K562 (cell line): ENCODE data around the gene EXOC4. TPM values are rescaled to one million over a fixed set of nuclear protein-coding genes. Genes with fewer than 3 reads are reported as not detected.

Source experiments
- ATAC-seq: fragments of 200-7000 bp; cut with Tn5 transposase; 3 replicates; pipeline ENCODE4 v1.9.1; 2020; ENCODE audit warnings: moderate library complexity
- BruUV-seq: library from RNA; stranded (reverse); fragments of 400-500 nt; replicated peaks from 2 replicates; lab custom pipeline; 2021; lab: Mats Ljungman, UMichigan
- CTCF ChIA-PET: fragments of 300-600 bp; formaldehyde crosslinking; extraction: SDS; loops from one replicate; lab custom pipeline; 2021; ENCODE audit warnings: low intra/inter-chr PET ratio; lab: Yijun Ruan, JAX
- POLR2A ChIA-PET: fragments of 300-600, 350-650 bp; sonication (Branson Sonifier 250); formaldehyde crosslinking; extraction: SDS; loops from one replicate; lab custom pipeline; 2021; ENCODE audit warnings: antibody characterized with exemption, inconsistent platforms; lab: Yijun Ruan, JAX
- DNase-seq, 4 experiments: peaks; one replicate each; pipeline versions ENCODE4 v3.0.0 to v3.0.0-alpha.2; 2011 to 2018; ENCODE audit warnings: low spot score in 3 of 4, mixed read lengths in 3 of 4; ENCODE audit errors: extremely low read depth in 1 of 4
- FAIRE-seq: peaks from 2 replicates; lab custom pipeline; 2011; peaks lifted over from hg19 to GRCh38; lab: Jason Lieb, UNC
- H2AFZ ChIP-seq: 2 replicates; pipeline ENCODE4 v1.6.0; 2011; ENCODE audit warnings: low read depth, low read length, control low read depth, inconsistent platforms
- H3K27ac ChIP-seq: fragments of 200-600 bp; 3 replicates; pipeline ENCODE4 v1.8.0; 2011; ENCODE audit warnings: low read depth, mild to moderate bottlenecking, control low read depth, inconsistent platforms, low read length, moderate library complexity, mixed read lengths; ENCODE audit errors: extremely low read depth
- H3K27me3 ChIP-seq, 2 experiments: fragments of 300-600 bp in 1 of 2; 2 replicates in 1 of 2; 3 replicates in 1 of 2; pipeline versions ENCODE4 v1.6.0 to v1.8.0; 2011; ENCODE audit warnings: inconsistent platforms in 2 of 2, low read length in 2 of 2, mild to moderate bottlenecking in 1 of 2, mixed read lengths in 1 of 2, moderate library complexity in 1 of 2; ENCODE audit not compliant: control insufficient read depth in 2 of 2, insufficient read depth in 2 of 2
- H3K36me3 ChIP-seq: fragments of 300-600 bp; 3 replicates; pipeline ENCODE4 v1.8.0; 2011; ENCODE audit warnings: mild to moderate bottlenecking, low read length, inconsistent platforms; ENCODE audit not compliant: control insufficient read depth, insufficient read depth
- H3K4me1 ChIP-seq, 2 experiments: fragments of 200-600 bp in 1 of 2; replicated peaks in 1 of 2; 2 replicates in 1 of 2; 3 replicates in 1 of 2; pipeline versions ENCODE4 v1.5.1 to v1.8.0; 2011; ENCODE audit warnings: inconsistent platforms in 2 of 2, low read length in 2 of 2, mild to moderate bottlenecking in 1 of 2, mixed read lengths in 1 of 2, moderate library complexity in 1 of 2; ENCODE audit not compliant: control insufficient read depth in 2 of 2, insufficient read depth in 2 of 2
- H3K4me2 ChIP-seq: 2 replicates; pipeline ENCODE4 v1.6.1; 2011; ENCODE audit warnings: low read length, control low read depth, inconsistent platforms, mixed read lengths; ENCODE audit not compliant: insufficient read depth
- H3K4me3 ChIP-seq: fragments of 200-600 bp; sonication (generic), shearing (Covaris generic); 2 replicates; pipeline ENCODE4 v1.5.1; 2016; ENCODE audit warnings: control low read depth, inconsistent platforms
- H3K79me2 ChIP-seq: fragments of 200-600 bp; 3 replicates; pipeline ENCODE4 v1.8.0; 2011; ENCODE audit warnings: low read length, inconsistent platforms; ENCODE audit not compliant: control insufficient read depth, insufficient read depth
- H3K9ac ChIP-seq, 2 experiments: 2 replicates each; pipeline versions ENCODE4 v1.6.0 to v1.6.1; 2011; ENCODE audit warnings: low read depth in 2 of 2, low read length in 2 of 2, control low read depth in 1 of 2, inconsistent platforms in 1 of 2, mild to moderate bottlenecking in 1 of 2, mixed read lengths in 1 of 2; ENCODE audit not compliant: insufficient read depth in 1 of 2
- H3K9me1 ChIP-seq: one replicate; pipeline ENCODE4 v1.6.0; 2011; ENCODE audit warnings: inconsistent platforms, mild to moderate bottlenecking, low read length, moderate library complexity; ENCODE audit not compliant: control insufficient read depth, insufficient read depth
- H3K9me3 ChIP-seq: replicated peaks from 2 replicates; pipeline ENCODE4 v1.5.1; 2011; ENCODE audit warnings: low read depth, low read length, inconsistent platforms; ENCODE audit not compliant: control insufficient read depth, insufficient read depth
- H4K20me1 ChIP-seq: replicated peaks from 2 replicates; pipeline ENCODE4 v1.6.1; 2011; ENCODE audit warnings: low read length, inconsistent platforms, mixed read lengths; ENCODE audit not compliant: control insufficient read depth, insufficient read depth
- ARID2 ChIP-seq: fragments of 450-650 bp; IDR thresholded peaks from 2 replicates; pipeline ENCODE4 v1.6.1; 2017; ENCODE audit warnings: antibody characterized with exemption, mild to moderate bottlenecking
- BHLHE40 ChIP-seq: IDR thresholded peaks from 2 replicates; pipeline ENCODE4 v1.6.1; 2011; ENCODE audit warnings: low read length, improper control_type of control experiment
- CHCHD3 ChIP-seq: fragments of 250-450 bp; sonication (Bioruptor Pico); IDR thresholded peaks from 2 replicates; pipeline ENCODE4 v2.1.2; 2022; ENCODE audit warnings: mild to moderate bottlenecking
- FIP1L1 ChIP-seq: fragments of 200-400 bp; formaldehyde crosslinking; IDR thresholded peaks from 2 replicates; pipeline ENCODE4 v1.6.1; 2018; ENCODE audit warnings: mild to moderate bottlenecking, low read depth, low read length; ENCODE audit not compliant: poor library complexity, severe bottlenecking
- MECOM ChIP-seq: fragments of 250-450 bp; sonication (Bioruptor Pico); IDR thresholded peaks from 2 replicates; pipeline ENCODE4 v1.8.0; 2022; ENCODE audit warnings: inconsistent platforms
- SRF ChIP-seq, 2 experiments: fragments of 250-450, 450-650 bp in 1 of 2; sonication (Bioruptor Pico) in 1 of 2; sonication (generic) in 1 of 2; formaldehyde crosslinking; IDR thresholded peaks; 2 replicates each; pipeline versions ENCODE4 v1.5.0 to v1.5.1; 2020 to 2022; ENCODE audit warnings: mild to moderate bottlenecking in 1 of 2, missing genetic modification reagents in 1 of 2
- TEAD1 ChIP-seq, 2 experiments: fragments of 450-650 bp in 1 of 2; sonication (generic) in 1 of 2; formaldehyde crosslinking; IDR thresholded peaks; 2 replicates each; pipeline versions ENCODE4 v1.4.0 to v1.8.0; 2020 to 2022; ENCODE audit warnings: mild to moderate bottlenecking in 2 of 2, missing genetic modification reagents in 1 of 2
- ZNF24 ChIP-seq: fragments of 450-650 bp; IDR thresholded peaks from 2 replicates; pipeline ENCODE4 v1.6.1; 2016
- WGBS: fragments of 100-300 bp; shearing (Covaris generic); methylation state at CpG from one replicate; pipeline ENCODE4 v1.1.6; 2016; ENCODE audit warnings: low coverage, mixed read lengths; ENCODE audit not compliant: insufficient coverage; ENCODE audit errors: missing lambda C conversion rate; 5-methylcytosine and 5-hydroxymethylcytosine counted together
- in situ Hi-C: fragments of 300-500 bp; cut with MboI; formaldehyde crosslinking; loops from 4 replicates; pipeline ENCODE4 v1.15.0; 2018; ENCODE audit warnings: inconsistent platforms, mixed read lengths
- intact Hi-C: fragments of 100-400 bp; cut with micrococcal nuclease; formaldehyde crosslinking; loops from 2 replicates; pipeline ENCODE4 v1.14.2; 2022
- polyA plus RNA-seq, 8 experiments: library from polyadenylated mRNA; depleted of rRNA in 4 of 8; stranded (reverse) in 5 of 8; unstranded in 3 of 8; fragments of >200 nt; fragmentation: Nextera tagmentation in 2 of 8; fragmentation: Illumina TruSeq in 1 of 8; extraction: Ambion mirVana in 2 of 8; extraction: Trizol in 1 of 8; gene quantifications; 2 replicates each; pipeline versions ENCODE4 v1.2.1 to v1.2.3, GENCODE V29; 2011 to 2014; ENCODE audit warnings: inconsistent platforms in 1 of 8, missing spikeins in 1 of 8
- total RNA-seq, 7 experiments: library from RNA; depleted of rRNA in 6 of 7; stranded (reverse); fragments of >200 nt in 6 of 7; fragmentation: Illumina TruSeq in 2 of 7; extraction: Trizol in 2 of 7; gene quantifications; 2 replicates each; pipeline versions ENCODE4 v1.2.1 to v1.2.3, GENCODE V29; 2011 to 2021; ENCODE audit warnings: low replicate concordance in 1 of 7
- TF ChIP-seq, protein P1 (sequence below), 2 experiments: fragments of 450-650 bp in 1 of 2; sonication (generic) in 1 of 2; formaldehyde crosslinking in 1 of 2; IDR thresholded peaks in 1 of 2; conservative IDR thresholded peaks in 1 of 2; 2 replicates each; pipeline versions ENCODE4 v1.6.1 to v1.8.1; 2016 to 2023; ENCODE audit warnings: mild to moderate bottlenecking in 2 of 2, moderate library complexity in 2 of 2, inconsistent platforms in 1 of 2, missing genetic modification reagents in 1 of 2
- TF ChIP-seq, protein P2 (sequence below): fragments of 450-650 bp; formaldehyde crosslinking; IDR thresholded peaks from 2 replicates; pipeline ENCODE4 v1.4.0; 2022; ENCODE audit warnings: missing genetic modification characterization
- TF ChIP-seq, protein P3 (sequence below): fragments of 450-650 bp; formaldehyde crosslinking; IDR thresholded peaks from 2 replicates; pipeline ENCODE4 v1.4.0; 2020; ENCODE audit warnings: mild to moderate bottlenecking, moderate library complexity
- TF ChIP-seq, protein P4 (sequence below): fragments of 450-650 bp; IDR thresholded peaks from 2 replicates; pipeline ENCODE4 v1.6.1; 2017; ENCODE audit warnings: antibody characterized with exemption, mild to moderate bottlenecking

Gene EXOC4
- total and polyA plus RNA-seq, 9 of the 15 experiments (the other 6 are each of a cell fraction or from before 2014, with no cell fraction given): 18.5 to 73.1 (median 46.6) TPM

DNA sequence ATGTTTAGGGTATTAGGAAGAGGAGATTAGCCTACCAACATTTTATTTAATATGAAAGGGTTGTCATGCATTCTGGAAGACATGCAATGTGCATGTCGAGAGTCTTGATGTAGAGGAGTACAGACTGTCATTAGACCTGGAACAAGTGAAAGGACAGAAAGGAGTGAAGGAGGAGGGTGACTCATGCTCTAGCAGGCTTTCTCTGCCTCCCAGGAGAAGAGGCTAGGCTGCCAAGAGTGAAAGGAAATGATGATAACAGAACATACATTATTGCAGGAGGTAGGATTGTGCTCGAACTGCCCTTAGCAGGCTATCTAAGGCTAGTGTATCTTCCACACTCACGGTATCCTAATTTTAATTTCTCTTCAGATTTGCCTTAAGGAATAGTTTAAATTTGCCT is 228.8 kb downstream of the EXOC4 start:
- H3K79me2 ChIP-seq: no peaks in the 10 kb centered on the region
- ChIA-PET CTCF (interaction anchor here (0.6 kb wide), 1 partner anchor 784 kb away, joined by 3 read pairs; no protein-coding TSS in a partner anchor), POLR2A (no interaction called here)
- H3K27me3 ChIP-seq: no peaks in the 10 kb centered on the region
- no peaks in the 10 kb centered on the region for H3K9me3 ChIP-seq
- WGBS: 20% methylated on average over 3 of the region's 3 CpGs
- no peaks in the 10 kb centered on the region for H3K4me1 ChIP-seq
- in situ Hi-C loops (no loop called here), intact Hi-C loops (no loop called here)
- no peak overlapping the region for H3K27ac ChIP-seq
- no peak overlapping the region for H3K9ac ChIP-seq
- no peak overlapping the region for H3K4me2 ChIP-seq
- no peak overlapping the region for H3K4me3 ChIP-seq
- H2AFZ ChIP-seq: no peak overlapping the region
- ATAC-seq (peak; percentile 82), DNase-seq (peak in 2 of 4 experiments; percentile 27 to 30), FAIRE-seq (no peak)
- no TSS peak for BruUV-seq
- H3K9me1 ChIP-seq: no peaks in the 10 kb centered on the region
- peaks cover 9% of the 10 kb centered on the region for H3K36me3 ChIP-seq
- no peaks in the 10 kb centered on the region for H4K20me1 ChIP-seq
- TF ChIP-seq, protein P1, sequence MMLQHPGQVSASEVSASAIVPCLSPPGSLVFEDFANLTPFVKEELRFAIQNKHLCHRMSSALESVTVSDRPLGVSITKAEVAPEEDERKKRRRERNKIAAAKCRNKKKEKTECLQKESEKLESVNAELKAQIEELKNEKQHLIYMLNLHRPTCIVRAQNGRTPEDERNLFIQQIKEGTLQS (IDR thresholded peaks at IDR 0.05): peak; percentile 68
- TF ChIP-seq, protein P1 (CRISPR knock-in tag; conservative IDR thresholded peaks at IDR 0.05): no peak
- TF ChIP-seq, protein P2, sequence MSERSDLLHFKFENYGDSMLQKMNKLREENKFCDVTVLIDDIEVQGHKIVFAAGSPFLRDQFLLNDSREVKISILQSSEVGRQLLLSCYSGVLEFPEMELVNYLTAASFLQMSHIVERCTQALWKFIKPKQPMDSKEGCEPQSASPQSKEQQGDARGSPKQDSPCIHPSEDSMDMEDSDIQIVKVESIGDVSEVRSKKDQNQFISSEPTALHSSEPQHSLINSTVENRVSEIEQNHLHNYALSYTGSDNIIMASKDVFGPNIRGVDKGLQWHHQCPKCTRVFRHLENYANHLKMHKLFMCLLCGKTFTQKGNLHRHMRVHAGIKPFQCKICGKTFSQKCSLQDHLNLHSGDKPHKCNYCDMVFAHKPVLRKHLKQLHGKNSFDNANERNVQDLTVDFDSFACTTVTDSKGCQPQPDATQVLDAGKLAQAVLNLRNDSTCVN (CRISPR knock-in tag): no peak
- TF ChIP-seq, protein P3, sequence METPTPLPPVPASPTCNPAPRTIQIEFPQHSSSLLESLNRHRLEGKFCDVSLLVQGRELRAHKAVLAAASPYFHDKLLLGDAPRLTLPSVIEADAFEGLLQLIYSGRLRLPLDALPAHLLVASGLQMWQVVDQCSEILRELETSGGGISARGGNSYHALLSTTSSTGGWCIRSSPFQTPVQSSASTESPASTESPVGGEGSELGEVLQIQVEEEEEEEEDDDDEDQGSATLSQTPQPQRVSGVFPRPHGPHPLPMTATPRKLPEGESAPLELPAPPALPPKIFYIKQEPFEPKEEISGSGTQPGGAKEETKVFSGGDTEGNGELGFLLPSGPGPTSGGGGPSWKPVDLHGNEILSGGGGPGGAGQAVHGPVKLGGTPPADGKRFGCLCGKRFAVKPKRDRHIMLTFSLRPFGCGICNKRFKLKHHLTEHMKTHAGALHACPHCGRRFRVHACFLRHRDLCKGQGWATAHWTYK (CRISPR knock-in tag): no peak
- TF ChIP-seq BHLHE40 (no peak), ARID2 (no peak), ZNF24 (peak; percentile 17; the same call in 1 of the 2 replicates), MECOM (no peak), CHCHD3 (CRISPR knock-in tag) (no peak), SRF (CRISPR knock-in tag; IDR thresholded peaks at IDR 0.05) (peak in 1 of 2 experiments; percentile 82; a peak in 1 of 4 replicates), FIP1L1 (no peak), TEAD1 (CRISPR knock-in tag; IDR thresholded peaks at IDR 0.05) (no peak)
- TF ChIP-seq, protein P4, sequence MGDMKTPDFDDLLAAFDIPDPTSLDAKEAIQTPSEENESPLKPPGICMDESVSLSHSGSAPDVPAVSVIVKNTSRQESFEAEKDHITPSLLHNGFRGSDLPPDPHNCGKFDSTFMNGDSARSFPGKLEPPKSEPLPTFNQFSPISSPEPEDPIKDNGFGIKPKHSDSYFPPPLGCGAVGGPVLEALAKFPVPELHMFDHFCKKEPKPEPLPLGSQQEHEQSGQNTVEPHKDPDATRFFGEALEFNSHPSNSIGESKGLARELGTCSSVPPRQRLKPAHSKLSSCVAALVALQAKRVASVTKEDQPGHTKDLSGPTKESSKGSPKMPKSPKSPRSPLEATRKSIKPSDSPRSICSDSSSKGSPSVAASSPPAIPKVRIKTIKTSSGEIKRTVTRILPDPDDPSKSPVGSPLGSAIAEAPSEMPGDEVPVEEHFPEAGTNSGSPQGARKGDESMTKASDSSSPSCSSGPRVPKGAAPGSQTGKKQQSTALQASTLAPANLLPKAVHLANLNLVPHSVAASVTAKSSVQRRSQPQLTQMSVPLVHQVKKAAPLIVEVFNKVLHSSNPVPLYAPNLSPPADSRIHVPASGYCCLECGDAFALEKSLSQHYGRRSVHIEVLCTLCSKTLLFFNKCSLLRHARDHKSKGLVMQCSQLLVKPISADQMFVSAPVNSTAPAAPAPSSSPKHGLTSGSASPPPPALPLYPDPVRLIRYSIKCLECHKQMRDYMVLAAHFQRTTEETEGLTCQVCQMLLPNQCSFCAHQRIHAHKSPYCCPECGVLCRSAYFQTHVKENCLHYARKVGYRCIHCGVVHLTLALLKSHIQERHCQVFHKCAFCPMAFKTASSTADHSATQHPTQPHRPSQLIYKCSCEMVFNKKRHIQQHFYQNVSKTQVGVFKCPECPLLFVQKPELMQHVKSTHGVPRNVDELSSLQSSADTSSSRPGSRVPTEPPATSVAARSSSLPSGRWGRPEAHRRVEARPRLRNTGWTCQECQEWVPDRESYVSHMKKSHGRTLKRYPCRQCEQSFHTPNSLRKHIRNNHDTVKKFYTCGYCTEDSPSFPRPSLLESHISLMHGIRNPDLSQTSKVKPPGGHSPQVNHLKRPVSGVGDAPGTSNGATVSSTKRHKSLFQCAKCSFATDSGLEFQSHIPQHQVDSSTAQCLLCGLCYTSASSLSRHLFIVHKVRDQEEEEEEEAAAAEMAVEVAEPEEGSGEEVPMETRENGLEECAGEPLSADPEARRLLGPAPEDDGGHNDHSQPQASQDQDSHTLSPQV: 0 out of 2 replicates have a peak, but pooled peaks have one; percentile 31
